Measurements from ENCODE around the gene SIX1.
A peak's percentile ranks its signal among the peaks of the same experiment; 100 is the strongest.

The SIX1 gene

DNA sequence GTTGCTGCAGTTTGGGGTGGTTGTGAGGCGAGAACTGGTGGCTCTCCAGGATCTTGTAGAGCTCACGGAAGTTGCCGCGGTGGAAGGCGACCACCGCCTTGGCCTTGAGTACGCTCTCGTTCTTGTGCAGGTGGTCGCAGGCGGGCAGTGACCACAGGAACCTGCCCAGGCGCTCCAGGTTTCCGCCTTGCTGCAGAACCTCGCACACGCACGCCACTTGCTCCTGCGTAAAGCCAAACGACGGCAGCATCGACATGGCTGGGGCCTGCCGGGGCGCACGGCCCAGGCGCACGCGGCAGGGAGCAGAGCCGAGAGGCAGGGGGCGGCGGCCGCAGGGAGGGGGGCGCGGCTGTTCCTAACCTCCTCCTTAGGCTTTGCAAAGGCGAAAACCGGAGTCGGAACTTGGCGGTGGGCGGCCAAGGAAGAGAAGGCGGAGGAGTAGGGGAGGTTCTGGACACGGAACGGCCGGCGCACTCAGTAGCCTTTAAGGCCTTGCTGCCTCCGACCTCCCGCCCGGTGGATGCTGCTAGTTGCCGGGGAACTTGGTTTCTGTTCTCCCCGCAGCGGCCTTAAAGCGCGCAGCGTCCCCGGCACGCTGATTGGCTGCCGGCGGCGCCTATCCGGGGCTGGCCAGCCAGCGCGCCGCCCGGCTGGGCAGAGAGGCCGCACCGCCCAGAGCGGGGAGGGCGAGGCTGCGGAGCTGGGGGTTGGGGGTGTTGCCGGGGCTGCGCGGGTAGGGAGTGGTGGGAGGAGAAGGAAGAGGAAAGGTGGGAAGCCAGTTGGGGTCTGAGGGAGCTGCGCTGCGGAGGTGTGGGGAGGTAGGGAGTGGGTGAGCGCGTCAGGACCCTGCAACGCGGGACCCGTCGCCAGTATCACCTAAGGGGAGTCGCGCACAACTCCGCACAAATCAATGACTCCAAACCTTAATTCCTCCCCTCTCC, at the start of gene SIX1:
TSS of gene SIX1 (minus strand) at position 544 of the 941 bp plus-strand sequence. CDS start at position 256, 288 bp downstream.
- peak; percentile 91 for DNase-seq

DNA sequence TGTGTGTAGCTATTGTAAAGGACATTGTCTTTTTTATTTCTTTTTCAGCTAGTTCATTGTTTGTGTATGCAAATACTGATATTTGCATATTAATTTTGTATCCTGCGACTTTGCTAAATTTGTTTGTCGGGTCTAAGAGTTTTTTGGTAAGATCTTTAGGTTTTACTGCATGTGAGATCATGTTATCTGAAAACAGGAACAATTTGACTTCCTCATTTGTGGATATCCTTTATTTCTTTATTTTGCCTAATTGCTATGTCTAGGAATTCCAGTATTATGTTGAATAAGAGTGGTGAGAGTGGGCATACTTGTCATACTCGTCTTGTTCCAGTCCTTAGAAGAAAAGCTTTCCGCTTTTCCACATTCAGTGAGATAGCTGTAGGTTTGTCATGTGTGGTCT, 46.0 kb upstream of the SIX1 start:
- DNase-seq = no peak

DNA sequence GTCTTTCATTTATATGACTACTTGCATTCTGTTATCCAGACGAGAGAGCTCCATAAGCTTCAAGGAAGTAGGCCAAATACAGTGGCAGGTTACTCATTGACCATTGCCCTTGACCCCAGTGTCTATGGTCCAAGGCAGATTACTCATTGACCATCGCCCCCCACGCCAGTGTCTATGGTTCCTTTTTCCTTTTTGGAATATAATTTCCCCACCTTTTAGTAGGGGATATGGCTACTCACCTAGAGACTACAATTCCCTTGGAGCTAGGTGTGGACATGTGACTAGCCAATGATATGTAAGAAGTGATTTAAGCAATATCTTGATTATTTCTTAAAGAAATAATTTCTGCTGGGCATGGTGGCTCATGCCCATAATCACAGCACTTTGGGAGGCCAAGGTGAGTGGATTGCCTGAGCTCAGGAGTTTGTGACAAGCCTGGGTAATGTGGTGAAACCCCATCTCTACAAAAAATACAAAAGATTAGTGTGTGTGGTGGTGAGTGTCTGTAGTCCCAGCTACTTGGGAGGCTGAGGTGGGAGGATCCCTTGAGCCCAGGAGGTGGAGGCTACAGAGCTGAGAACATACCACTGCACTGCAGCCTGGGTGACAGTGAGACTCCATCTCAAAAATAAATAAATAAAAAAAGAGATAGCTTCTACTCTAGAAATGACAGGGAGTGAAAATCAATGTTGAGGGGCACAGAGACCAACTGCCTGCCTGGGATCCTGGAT, 42.3 kb upstream of the SIX1 start:
- DNase-seq = no peak

DNA sequence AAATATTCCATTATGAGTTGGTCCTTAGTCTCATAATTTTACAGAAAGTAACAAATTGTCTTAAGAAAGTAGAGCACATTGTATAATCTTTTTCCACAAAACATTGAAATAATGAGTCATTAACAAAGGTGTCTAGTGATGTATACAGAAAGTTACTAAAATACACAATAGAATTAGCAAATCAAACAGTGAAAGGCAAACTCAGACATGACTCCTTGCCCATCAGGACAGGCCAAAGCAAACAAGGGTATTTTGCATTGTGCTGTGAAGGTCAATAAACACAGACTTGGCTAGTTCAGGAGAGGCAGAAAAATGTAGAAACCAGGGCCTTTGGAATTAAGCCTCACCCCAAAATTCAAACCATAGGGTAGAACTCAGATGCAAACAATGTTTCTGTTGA, 37.6 kb upstream of the SIX1 start:
- no peak for DNase-seq

DNA sequence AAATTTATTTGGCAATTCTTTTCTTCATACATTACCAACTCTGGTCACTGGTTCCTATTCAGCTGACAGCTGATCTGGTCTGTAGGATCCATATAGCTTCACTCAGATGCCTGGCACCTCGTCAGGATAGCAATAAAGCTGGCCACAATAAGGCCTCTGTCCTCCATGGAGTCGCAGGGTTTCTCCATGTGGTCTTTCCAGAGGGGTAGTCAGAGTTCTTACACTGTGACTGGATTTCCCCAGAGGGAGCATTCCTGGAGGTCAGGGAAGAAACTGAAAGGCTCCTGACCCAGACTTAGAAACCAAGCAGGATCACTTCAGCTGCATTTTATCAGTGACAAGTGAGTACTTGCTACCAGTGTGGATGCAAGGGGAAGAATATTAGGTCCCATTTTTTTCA, 34.9 kb upstream of the SIX1 start:
- DNase-seq = peak; percentile 51

DNA sequence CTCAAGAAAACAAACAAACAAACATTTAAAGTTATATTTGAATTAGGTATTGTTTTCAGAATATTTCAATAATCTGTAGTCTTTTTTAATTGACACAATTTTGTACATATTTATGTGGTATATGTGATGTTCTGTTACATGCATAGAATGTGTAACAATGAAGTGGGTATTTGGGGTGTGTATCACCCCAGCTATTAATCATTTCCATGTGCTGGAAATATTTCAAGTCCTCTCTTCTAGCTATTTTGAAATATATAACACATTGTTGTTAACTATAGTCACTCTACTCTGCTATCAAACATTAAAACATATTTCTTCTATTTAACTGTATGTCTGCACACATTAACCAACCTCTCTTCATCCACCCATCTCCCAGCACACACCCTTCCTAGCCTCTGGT, 32.0 kb upstream of the SIX1 start:
- peak; percentile 49 for DNase-seq

DNA sequence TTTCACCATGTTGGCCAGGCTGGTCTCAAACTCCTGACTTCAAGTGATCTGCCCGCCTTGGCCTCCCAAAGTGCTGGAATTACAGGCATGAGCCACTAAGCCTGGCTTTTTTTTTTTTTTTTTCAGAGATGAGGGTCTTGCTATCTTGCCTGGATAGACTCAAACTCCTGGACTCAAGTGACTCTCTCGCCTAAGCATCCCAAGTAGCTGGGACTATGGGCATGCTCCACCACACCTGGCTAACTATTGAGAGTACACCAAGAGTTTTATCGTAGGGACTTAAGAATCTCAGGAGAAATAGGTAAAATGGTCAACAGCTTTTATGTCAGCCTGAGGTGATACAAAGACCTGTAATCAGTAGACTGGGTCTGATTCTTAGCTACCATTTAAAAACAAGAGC, 31.2 kb upstream of the SIX1 start:
- no peak for DNase-seq

DNA sequence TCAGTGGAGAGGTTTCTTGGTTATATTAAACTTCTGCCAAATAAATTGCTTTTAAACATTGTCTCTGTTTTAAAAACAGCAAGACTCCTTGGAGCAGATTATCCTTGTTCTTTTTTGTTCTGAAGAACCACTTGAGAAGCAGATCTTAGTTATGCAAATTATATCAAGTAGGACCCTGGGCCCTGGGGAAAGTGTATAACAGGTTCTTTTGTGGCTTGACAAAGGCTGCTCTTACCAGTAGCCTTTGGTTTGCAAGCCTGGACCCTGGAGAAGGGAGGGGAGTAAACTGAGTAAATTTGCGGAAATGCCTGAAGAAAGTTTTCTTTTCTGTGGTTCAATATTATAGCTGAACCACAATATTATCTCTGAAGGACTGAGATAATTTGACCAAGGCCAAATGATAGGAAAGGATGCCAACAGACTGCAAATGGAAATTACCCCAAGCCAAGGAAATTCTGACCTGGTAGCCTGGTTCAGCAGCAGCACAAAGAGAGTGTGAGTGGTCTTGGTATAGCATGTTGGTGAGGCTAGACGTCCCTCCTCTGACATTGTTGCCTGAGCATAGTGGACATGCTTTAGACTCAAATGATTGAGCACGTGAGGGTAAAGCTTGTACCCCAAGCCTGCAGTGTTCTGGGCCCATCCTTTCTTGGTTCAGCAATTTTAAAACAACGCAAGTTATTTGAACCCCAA, 30.4 kb upstream of the SIX1 start:
- DNase-seq = no peak

DNA sequence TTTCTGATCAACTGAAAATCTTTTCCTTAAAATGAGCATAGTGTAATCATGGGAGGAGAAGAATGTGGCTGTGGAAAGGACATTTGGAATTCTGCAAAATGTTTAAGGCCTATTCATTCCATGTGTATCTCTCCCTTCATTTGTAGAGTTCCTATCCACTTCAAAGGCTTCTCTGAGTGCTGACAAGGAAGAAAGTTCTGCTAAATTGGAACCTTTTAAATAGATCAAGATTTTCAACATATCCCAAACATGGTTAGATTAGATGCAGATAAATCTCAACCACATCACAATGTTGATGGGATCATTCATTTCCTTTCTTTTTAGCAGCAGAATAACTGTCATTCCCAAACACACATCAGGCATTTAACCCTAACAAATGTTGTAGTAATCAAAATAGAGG, 28.4 kb upstream of the SIX1 start:
- peak; percentile 51 for DNase-seq

DNA sequence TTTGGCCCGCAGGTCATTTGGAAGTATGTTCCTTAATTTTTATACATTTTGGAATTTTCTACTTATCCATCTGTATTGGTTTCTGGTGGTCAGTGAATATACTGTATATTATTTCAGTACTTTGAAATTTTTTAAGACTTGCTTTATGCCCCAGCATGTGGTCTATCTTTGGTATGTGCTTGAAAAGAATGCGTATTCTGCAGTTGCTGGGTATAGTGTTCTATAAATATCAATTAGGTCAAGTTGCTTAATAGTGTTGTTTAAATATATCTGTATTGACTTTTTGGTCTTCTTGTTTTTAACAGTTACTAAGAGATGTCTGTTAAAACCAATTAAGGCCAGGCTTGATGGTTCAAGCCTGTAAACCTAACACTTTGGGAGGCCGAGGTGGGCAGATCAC, 21.7 kb upstream of the SIX1 start:
- DNase-seq = no peak

DNA sequence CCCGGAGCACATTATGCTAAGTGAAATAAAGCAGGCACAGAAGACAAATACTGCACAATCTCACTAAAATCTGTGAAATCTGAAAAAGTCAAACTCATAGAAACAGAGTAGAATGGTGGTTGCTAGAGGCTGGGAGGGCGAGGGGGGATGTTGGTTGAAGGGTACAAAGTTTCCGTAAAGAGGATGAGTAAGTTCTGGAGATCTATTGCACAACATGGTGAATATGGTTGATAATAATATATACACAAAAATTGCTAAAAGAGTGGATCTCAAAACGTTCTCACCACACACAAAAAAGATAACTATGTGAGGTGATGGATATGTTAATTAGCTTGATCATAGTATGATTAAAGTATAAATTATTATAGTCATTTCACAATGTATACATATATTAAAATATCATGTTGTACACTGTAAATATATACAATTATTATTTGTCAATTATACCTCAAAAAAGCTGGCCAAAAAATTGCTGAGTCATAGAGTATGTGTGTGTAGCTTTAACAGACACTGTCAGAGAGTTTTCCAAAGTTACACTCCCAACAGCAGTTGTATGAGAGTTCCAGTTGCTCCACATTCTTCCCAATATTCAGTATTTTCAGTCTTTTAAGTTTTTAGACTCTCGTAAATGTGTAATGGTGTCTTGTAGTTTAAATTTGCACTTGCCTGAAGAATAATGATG, 19.3 kb upstream of the SIX1 start:
- DNase-seq = no peak

DNA sequence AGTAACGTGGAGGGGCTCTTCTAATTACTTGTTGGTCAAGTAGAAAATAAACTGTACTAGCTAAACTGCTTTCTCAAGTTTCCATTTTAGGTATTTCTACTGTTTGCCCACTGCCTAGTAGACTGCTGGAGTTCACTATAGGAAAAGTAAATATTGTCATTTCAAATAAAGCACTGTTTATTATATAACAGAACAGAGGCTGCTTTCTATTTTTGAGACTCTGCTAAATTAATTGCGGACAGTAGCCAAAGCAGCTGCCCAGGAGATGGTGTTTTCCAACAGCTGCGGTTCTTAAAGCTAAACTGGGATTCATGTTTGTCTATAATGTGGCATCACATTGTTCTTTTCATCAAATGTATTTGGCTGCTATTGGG, 15.9 kb upstream of the SIX1 start:
- DNase-seq = no peak

DNA sequence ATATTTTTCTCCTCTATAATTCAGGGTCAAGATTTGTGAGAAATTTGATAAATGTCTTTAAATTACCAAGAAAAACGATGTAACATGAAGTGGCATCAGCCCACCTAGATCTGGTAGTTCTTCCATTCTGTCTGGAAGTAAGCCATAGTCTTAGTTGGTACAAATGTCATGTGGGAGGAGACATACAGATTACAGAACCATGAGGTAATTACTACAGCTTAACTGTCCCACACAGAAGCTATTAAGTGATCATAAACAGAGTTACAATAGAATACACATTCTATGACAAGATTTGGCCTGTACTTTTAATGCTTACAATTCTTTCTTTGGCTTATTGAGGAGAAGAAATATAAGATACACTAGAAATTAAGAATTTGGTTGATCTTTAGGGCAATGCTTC, 13.7 kb upstream of the SIX1 start:
- no peak for DNase-seq

DNA sequence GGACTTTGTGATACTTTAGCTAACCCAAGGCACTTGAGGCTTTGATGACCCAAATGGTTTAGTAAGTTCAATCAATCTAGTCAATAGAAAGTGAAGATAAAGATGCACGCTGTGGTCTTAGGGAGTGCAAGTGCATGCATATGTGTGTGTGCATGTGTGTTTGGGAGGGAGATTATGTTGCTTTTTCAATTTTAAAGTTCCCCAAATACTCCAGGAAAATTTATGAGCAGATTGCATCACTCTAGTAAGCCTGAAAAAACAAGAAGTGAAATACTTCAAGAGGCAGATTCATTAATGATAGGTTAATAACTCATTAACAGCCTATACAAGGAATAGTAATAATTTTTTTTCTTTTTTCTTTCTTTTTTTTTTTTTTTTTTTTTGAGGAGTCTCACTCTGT, 12.4 kb upstream of the SIX1 start:
- no peak for DNase-seq

DNA sequence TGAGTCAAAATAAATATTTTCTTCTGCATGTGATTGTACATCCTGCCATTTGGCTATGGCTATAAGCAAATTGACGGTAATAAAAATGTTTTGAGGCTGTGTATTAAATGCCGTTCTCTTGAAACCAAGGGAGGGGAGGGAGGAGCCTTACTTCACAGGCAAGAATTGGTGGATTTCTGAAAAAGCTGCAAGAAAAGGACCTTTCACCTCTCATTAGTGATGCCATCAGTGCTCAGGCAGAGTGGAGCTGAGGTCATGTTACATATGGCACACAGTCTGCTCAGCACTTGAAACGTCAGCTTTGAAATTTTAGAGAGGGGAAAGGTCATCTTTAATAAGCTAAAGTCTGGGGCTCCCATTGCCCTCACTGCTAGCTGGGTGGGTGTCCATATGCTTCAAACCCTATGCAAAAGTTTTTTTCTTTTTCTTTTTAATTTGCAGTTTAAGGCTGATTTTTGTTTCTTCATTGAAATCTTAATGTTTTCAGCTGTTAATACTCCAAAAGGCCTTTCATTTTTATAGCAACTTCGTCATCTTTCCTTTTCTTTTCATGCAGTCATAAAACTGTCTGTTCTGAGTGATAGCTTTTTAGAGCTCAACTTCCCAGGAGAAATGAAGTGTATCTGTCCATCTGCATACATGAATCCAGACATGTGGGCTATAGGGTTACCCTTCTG, 9.8 kb upstream of the SIX1 start:
- no peak for DNase-seq

DNA sequence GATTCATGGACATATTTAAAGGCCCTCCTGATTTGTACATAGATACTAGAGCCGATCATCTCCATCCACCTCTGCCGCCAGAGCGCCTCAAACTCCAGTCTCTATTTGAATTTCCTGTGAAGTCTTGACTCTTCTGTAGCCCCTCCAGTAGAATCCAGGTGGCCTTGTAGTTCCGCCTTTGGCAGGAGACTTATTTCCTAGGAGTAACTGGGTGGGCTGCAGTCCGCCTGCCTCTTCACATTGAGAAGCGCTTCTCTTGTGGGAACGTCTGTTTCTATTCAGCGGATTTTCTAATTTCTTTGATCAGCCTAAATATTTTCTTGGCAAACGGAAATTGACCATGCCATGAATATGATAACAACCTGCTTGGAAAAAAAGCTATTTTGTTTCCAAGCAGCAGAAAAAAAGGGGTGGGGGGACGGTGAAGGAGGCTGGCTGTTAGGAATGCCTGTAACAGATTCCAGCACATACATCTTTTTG, 9.0 kb upstream of the SIX1 start:
- DNase-seq = no peak

DNA sequence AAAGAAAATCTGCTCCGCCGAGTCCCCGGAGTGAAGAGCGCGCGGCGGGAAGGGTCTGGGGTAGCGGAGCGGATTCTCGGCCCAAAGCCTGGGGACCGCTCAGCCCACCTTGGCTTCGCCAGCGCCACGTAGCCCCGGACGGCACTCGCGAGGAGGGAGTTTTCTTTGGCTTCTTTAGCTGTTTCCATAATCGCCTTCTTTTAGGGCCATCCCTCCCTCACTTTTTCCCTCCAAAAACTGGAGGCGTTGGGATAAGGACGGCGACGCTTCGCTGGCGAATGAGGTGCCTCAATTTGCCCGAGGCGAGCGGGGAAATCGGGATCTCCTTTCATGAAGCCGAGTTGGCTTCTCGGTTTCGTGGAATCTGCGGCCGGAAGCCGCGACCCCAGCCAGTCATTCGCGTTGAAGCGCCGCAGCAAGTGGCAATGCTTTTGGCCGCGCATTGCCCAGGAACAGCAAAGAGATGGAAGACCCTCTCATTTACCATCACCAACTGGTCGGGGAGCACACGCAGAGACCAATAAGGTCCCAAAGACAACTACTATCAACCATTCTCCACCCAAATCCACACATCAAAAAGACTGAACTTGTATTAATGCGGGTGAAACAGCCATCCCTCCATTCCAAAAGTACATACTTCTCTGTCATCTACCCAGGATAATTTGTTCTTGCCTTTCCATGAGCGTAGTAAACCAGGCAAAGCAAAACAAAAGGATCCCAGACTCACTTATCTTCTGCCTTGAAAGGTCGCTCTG, 8.4 kb upstream of the SIX1 start:
- no peak for DNase-seq

DNA sequence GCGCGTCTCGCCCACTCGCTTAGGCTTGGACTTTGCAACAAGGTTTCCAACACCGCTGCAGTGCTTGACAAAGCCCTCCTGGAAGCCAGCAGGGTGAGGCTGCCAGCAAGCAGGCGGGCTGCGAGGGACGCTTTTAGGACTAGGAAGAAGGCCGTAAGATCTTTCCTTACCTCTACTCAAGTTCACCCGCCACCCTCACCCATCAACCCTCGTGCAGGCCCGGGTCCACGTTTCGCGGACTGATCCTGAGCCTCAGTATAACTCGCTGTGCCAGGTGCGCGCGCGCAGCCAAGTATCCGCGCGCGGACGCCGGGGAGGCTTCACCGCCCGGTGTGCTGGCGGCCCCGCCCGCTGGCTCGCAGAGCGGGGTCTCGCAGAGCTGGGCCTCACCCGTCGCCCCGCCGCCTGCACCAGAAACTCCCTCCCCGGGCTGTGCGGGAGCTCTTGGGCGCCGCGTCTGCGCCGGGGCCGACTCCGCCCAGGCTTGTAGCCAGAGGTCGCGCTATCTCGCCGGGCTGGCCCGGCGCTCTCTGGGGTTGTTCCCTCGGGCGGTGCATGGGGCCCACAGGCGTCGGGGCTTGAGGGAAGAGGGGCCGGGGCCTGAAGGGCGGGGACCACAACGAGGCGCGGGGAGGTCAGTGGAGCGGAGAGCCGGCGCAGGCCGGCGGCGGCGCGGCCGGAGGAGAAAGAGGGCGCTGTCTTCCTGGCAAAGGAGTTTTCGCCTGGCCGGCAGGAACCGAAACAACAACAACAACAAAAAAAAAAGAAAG, 7.6 kb upstream of the SIX1 start:
- peak; percentile 59 for DNase-seq

DNA sequence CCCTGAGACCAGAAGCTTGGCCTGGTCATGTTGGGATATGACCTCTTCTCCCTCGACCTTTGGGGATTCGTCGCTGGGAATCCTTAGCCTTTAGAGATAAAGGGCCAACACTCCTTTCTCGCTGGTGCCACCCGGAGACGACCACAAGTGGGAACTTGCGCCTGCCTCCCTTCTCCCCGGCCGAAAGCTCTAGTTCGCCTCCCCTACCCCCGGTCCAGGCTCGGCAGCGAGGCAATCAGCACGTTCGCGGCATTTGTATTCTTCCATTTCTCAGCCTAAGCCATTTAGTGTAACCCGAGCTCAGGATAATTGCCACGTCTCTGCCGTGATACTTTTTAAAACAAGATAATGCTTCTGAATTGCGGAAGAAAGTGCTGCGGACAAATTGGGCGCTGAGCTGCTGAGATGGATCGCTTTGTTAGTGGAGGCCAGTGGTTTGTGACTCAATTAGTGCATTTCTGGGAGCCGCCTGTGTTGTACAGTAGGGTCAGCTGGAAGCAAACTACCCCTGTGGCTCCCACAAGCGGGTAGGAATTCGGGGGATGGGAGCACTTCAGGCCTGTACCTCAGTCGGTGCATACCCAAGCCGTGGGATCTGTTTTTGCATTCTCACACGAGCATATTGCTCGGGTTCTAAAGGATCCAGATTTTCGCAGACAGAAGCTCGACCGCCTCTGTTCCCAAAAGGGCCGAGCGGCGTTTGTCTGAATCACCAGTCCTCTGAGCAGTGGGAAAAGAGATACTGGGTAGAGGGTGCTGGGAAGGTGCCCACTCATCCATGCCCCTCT, 6.8 kb upstream of the SIX1 start:
- DNase-seq = peak; percentile 46
